NCI-H510A (cell line): Measurements from ENCODE around the gene NHEJ1.

Source experiments
- DNase-seq: peaks from one replicate; lab custom pipeline; 2025; lab: John Stamatoyannopoulos, UW

Gene NHEJ1

GRCh38 chr2:219182331-219183150 lies 21.9 kb upstream of the NHEJ1 start:
- DNase-seq: no peak

GRCh38 chr2:219181531-219181930 lies 20.9 kb upstream of the NHEJ1 start:
- no peak for DNase-seq

GRCh38 chr2:219180961-219181360 lies 20.3 kb upstream of the NHEJ1 start:
- DNase-seq: no peak

- DNase-seq: no peak
These were observed 19.2 kb upstream of the NHEJ1 start for GRCh38 chr2:219179601-219180465.

GRCh38 chr2:219178377-219179175 lies 18.0 kb upstream of the NHEJ1 start:
- DNase-seq: peak; percentile 37

- DNase-seq: peak; percentile 81
These were observed 17.1 kb upstream of the NHEJ1 start, which contains the start of gene RETREG2 for GRCh38 chr2:219177552-219178376. Gene RETREG2, plus strand, starts transcription at chr2:219178275. Its CDS starts 78 bp downstream, at chr2:219178353.

- DNase-seq: peak; percentile 92
These were observed 16.4 kb upstream of the NHEJ1 start, which contains the start of gene CNPPD1 for GRCh38 chr2:219176818-219177551. Gene CNPPD1, minus strand, starts transcription at chr2:219176925. Its CDS starts 97 bp downstream, at chr2:219176828.

- peak; percentile 61 for DNase-seq
These were observed 15.6 kb upstream of the NHEJ1 start for GRCh38 chr2:219175928-219176817.

- no peak for DNase-seq
These were observed 14.9 kb upstream of the NHEJ1 start for GRCh38 chr2:219175486-219175885.

GRCh38 chr2:219174801-219175200 lies 14.2 kb upstream of the NHEJ1 start:
- DNase-seq: no peak

GRCh38 chr2:219174146-219174545 lies 13.5 kb upstream of the NHEJ1 start:
- DNase-seq: no peak

- DNase-seq: no peak
These were observed 12.6 kb upstream of the NHEJ1 start for GRCh38 chr2:219173176-219173575.

GRCh38 chr2:219172231-219173154 lies 11.9 kb upstream of the NHEJ1 start:
- DNase-seq: no peak

GRCh38 chr2:219171231-219171651 lies 10.6 kb upstream of the NHEJ1 start:
- DNase-seq: no peak

GRCh38 chr2:219169930-219170654 lies 9.5 kb upstream of the NHEJ1 start, which contains the start of gene SLC23A3:
Gene SLC23A3, minus strand, starts transcription at chr2:219170029. Its CDS starts 45 bp downstream, at chr2:219169984.
- no peak for DNase-seq

GRCh38 chr2:219168932-219169331 lies 8.3 kb upstream of the NHEJ1 start:
- no peak for DNase-seq

- no peak for DNase-seq
These were observed 7.9 kb upstream of the NHEJ1 start for GRCh38 chr2:219168526-219168925.
